Measurements from ENCODE around the gene ASCC3.

DNA sequence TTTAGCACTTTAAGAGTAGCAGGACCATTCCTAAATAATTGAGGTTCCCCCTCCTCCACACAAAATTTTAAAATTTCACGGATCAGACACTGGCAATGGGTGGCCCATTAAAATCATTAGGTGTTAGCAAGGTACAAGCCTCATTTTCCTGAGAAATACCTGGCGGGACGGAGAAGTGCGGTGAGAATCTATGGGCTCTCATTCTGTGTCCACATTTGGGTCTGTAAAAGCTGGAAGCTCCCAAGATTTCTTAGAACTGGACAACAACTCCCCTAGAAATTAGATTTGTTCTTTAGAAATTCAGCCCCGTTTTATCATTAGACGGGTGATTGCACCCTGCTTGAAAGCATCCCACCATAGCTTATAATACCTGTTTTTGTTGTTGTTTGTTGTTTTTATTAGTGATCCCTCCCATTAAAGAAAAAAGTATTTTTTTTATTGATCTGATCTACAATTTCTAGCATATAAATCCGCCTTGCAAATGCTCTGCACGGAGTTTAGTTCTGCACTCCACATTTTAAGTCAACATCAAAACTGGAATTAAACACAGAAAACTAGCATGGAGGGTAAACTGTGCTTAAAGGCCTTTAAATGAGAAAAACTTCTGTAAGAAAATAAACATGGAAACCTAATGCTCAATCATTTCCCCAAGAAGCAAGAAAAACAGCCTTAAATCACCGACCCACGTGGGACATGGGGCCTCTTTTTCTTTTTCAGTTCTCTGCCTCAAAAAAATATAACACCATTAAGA lies 422.1 kb downstream of the ASCC3 start:
- TF ChIP-seq, protein P1, sequence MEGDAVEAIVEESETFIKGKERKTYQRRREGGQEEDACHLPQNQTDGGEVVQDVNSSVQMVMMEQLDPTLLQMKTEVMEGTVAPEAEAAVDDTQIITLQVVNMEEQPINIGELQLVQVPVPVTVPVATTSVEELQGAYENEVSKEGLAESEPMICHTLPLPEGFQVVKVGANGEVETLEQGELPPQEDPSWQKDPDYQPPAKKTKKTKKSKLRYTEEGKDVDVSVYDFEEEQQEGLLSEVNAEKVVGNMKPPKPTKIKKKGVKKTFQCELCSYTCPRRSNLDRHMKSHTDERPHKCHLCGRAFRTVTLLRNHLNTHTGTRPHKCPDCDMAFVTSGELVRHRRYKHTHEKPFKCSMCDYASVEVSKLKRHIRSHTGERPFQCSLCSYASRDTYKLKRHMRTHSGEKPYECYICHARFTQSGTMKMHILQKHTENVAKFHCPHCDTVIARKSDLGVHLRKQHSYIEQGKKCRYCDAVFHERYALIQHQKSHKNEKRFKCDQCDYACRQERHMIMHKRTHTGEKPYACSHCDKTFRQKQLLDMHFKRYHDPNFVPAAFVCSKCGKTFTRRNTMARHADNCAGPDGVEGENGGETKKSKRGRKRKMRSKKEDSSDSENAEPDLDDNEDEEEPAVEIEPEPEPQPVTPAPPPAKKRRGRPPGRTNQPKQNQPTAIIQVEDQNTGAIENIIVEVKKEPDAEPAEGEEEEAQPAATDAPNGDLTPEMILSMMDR (IDR thresholded peaks at IDR 0.05): no peak
- TF ChIP-seq POLR2A (IDR thresholded peaks at IDR 0.05): no peak
